Endothelial cell (in vitro differentiated cells): ENCODE results near the gene BRCA1. TPM values are rescaled to one million over a fixed set of nuclear protein-coding genes. Genes with fewer than 3 reads are reported as not detected.
"Not testable (repeated sequence)": the region's sequence is repeated elsewhere in the genome, so short reads cannot be mapped to it uniquely, and the experiment has no call there.

Experiments
- DNase-seq: peaks from one replicate; pipeline ENCODE4 v3.0.0; 2021; ENCODE audit warnings: low spot score
- H3K27ac Mint-ChIP-seq: one replicate; pipeline ENCODE4 v1.8.0; 2021; ENCODE audit warnings: mixed read lengths, inconsistent platforms; ENCODE audit not compliant: unreplicated experiment
- H3K27me3 Mint-ChIP-seq: one replicate; pipeline ENCODE4 v1.8.0; 2021; ENCODE audit warnings: mild to moderate bottlenecking, moderate library complexity, mixed read lengths, inconsistent platforms; ENCODE audit not compliant: unreplicated experiment
- H3K36me3 Mint-ChIP-seq: one replicate; pipeline ENCODE4 v1.8.0; 2021; ENCODE audit warnings: mild to moderate bottlenecking, low read depth, mixed read lengths, inconsistent platforms; ENCODE audit not compliant: unreplicated experiment
- H3K4me1 Mint-ChIP-seq: one replicate; pipeline ENCODE4 v1.8.0; 2021; ENCODE audit warnings: mild to moderate bottlenecking, mixed read lengths, inconsistent platforms; ENCODE audit not compliant: unreplicated experiment
- H3K4me3 Mint-ChIP-seq: one replicate; pipeline ENCODE4 v1.8.0; 2021; ENCODE audit warnings: mild to moderate bottlenecking, mixed read lengths, inconsistent platforms; ENCODE audit not compliant: unreplicated experiment
- H3K9me3 Mint-ChIP-seq: one replicate; pipeline ENCODE4 v1.8.0; 2021; ENCODE audit warnings: mixed read lengths, inconsistent platforms; ENCODE audit not compliant: unreplicated experiment
- total RNA-seq: library from RNA; stranded (reverse); fragmentation: NEBNext Ultra II Directional; extraction: Animal tissue kit (Norgen Biotek cat#: 25700); gene quantifications from one replicate; pipeline ENCODE4 v1.2.1, GENCODE V29; 2021; ENCODE audit not compliant: unreplicated experiment
- TF ChIP-seq, protein P1 (sequence below): fragments of 200-600 bp; sonication (generic); IDR thresholded peaks from one replicate; pipeline ENCODE4 v1.5.0; 2021; ENCODE audit warnings: antibody characterized with exemption; ENCODE audit not compliant: unreplicated experiment

The BRCA1 gene
- total RNA-seq, 1 donor from 2014 or later = 8.7 TPM

DNA sequence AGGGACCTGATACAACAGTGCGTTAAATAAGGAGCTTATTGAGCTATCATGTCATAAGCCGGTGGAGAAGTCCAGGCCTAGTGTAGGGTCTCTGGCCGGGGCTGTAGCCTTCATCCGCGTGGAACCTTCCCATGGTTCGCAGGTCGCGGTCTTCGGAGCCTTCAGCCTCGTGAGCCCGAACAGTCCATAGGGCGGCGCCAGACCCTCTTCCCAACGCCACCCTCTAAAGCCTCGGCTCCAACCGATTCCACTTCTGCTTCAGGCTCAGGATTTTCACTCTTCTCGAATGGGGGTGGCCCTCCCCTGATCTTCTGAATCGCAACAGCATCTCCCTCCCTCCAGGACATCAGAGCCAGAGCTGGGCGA is 10.3 kb upstream of the BRCA1 start:
- H3K27ac Mint-ChIP-seq = no peak overlapping the region

GRCh38 chr17:43134774-43135453 is 9.8 kb upstream of the BRCA1 start:
- Mint-ChIP-seq H3K4me3 (peak overlapping the region; percentile 57), H3K4me1 (no peaks in the 10 kb centered on the region)
- DNase-seq = no peak

More for the DNA sequence above, 10.3 kb upstream of the BRCA1 start:
- no peak for DNase-seq
- Mint-ChIP-seq H3K36me3 (peaks cover 16% of the 10 kb centered on the region), H3K9me3 (no peaks in the 10 kb centered on the region), H3K4me1 (peaks cover 1% of the 10 kb centered on the region), H3K4me3 (no peak overlapping the region), H3K27me3 (no peaks in the 10 kb centered on the region)
- TF ChIP-seq, protein P1, sequence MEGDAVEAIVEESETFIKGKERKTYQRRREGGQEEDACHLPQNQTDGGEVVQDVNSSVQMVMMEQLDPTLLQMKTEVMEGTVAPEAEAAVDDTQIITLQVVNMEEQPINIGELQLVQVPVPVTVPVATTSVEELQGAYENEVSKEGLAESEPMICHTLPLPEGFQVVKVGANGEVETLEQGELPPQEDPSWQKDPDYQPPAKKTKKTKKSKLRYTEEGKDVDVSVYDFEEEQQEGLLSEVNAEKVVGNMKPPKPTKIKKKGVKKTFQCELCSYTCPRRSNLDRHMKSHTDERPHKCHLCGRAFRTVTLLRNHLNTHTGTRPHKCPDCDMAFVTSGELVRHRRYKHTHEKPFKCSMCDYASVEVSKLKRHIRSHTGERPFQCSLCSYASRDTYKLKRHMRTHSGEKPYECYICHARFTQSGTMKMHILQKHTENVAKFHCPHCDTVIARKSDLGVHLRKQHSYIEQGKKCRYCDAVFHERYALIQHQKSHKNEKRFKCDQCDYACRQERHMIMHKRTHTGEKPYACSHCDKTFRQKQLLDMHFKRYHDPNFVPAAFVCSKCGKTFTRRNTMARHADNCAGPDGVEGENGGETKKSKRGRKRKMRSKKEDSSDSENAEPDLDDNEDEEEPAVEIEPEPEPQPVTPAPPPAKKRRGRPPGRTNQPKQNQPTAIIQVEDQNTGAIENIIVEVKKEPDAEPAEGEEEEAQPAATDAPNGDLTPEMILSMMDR = no peak

DNA sequence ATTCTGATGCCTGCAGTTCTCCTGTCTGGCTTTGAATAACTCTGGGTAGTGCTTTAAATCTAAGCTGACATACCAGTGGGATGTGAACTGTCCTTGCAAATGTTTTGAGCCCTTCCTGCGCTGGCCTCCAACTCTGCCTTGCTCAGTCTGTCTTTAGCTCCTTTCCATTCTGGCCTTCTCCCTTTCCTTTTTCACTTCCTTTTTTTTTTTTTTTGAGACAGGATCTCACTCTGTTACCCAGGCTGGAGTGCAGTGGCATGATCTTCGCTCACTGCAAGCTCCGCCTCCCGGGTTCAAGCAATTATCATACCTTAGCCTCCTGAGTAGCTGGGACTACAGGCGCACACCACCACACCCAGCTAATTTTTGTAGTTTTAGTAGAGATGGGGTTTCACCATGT is 8.3 kb upstream of the BRCA1 start:
- DNase-seq, H3K9me3 Mint-ChIP-seq, H3K4me1 Mint-ChIP-seq, H3K27me3 Mint-ChIP-seq, H3K4me3 Mint-ChIP-seq: not testable (repeated sequence)
- H3K36me3 Mint-ChIP-seq = peaks cover 15% of the 10 kb centered on the region
- H3K27ac Mint-ChIP-seq = peak overlapping the region; percentile 37

More at GRCh38 chr17:43134774-43135453, 9.8 kb upstream of the BRCA1 start:
- H3K36me3 Mint-ChIP-seq = peaks cover 15% of the 10 kb centered on the region
- H3K27me3 Mint-ChIP-seq = no peaks in the 10 kb centered on the region
- TF ChIP-seq, protein P1 = no peak
- no peak overlapping the region for H3K27ac Mint-ChIP-seq
- H3K9me3 Mint-ChIP-seq = no peaks in the 10 kb centered on the region

GRCh38 chr17:43132117-43132516 is 7.0 kb upstream of the BRCA1 start:
- Mint-ChIP-seq H3K27me3 (peaks cover 1% of the 10 kb centered on the region), H3K27ac (peak overlapping the region; percentile 18), H3K4me3 (no peak overlapping the region), H3K36me3 (peaks cover 20% of the 10 kb centered on the region), H3K4me1 (peaks cover 2% of the 10 kb centered on the region), H3K9me3 (no peaks in the 10 kb centered on the region)
- TF ChIP-seq, protein P1 = no peak
- DNase-seq = no peak

GRCh38 chr17:43129671-43130010 is 4.5 kb upstream of the BRCA1 start:
- TF ChIP-seq, protein P1 = no peak
- H3K27ac Mint-ChIP-seq = no peak overlapping the region
- H3K4me3 Mint-ChIP-seq = no peak overlapping the region
- peaks cover 6% of the 10 kb centered on the region for H3K27me3 Mint-ChIP-seq
- H3K36me3 Mint-ChIP-seq = peaks cover 23% of the 10 kb centered on the region
- peaks cover 17% of the 10 kb centered on the region for H3K4me1 Mint-ChIP-seq
- DNase-seq = no peak
- no peaks in the 10 kb centered on the region for H3K9me3 Mint-ChIP-seq

DNA sequence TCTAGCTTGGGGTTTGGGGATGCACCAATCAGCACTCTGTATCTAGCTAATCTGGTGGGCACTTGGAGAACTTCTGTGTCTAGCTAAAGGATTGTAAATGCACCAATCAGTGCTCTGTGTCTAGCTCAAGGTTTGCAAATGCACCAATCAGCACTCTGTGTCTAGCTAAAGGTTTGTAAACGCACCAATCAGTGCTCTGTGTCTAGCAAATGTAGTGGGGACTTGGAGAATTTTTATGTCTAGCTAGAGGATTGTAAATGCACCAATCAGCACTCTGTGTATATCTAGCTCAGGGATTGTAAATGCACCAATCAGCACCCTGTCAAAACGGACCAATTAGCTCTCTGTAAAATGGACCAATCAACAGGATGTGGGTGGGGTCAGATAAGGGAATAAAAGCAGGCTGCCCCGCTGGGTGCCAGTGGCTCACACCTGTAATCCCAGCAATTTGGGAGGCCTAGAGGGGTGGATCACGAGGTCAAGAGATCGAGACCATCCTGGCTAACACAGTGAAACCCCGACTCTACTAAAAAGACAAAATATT is 2.2 kb upstream of the BRCA1 start:
- H3K4me3 Mint-ChIP-seq = peak overlapping the region; percentile 65
- H3K27me3 Mint-ChIP-seq, DNase-seq, H3K9me3 Mint-ChIP-seq, H3K36me3 Mint-ChIP-seq: not testable (repeated sequence)
- H3K27ac Mint-ChIP-seq = peak overlapping the region; percentile 82
- H3K4me1 Mint-ChIP-seq = peaks cover 21% of the 10 kb centered on the region
